ENCODE data around the gene LRRC8C.

LRRC8C gene

DNA sequence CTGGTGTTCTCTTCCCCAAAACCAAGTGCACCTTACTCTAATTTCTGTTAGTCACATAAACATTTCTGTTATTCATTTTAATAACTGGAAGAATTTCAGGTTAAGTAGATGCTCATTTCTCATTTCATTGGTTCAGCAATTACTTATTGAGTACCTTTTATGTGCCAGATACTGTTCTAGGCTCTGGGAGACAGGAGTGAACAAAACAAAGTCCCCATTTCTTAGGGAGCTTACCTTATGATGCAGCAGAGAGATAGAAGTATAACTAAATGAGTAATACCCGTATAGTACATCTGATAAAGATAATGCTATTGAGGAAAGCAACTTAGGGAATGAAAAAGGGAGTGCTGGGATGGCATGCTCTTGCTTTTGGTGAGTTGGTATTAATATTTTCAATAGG is 33.7 kb downstream of the LRRC8C start:
- no peaks in the 10 kb centered on the region for H3K36me3 ChIP-seq (ENCODE audit: insufficient read depth, low read length)
- no peak overlapping the region for H3K9ac ChIP-seq (ENCODE audit: low read length)
- no peaks in the 10 kb centered on the region for H3K27me3 ChIP-seq (ENCODE audit: control insufficient read depth in 1 of 2, insufficient read depth in 2 of 2, low read length in 2 of 2)
- H3K9me3 ChIP-seq (ENCODE audit: low read length), result no peaks in the 10 kb centered on the region
- H3K27ac ChIP-seq (ENCODE audit: low read depth, low read length), result no peak overlapping the region
- no peak overlapping the region for H3K4me3 ChIP-seq (ENCODE audit: low read depth in 1 of 2, low read length in 2 of 2)
- no peaks in the 10 kb centered on the region for H3K4me1 ChIP-seq (ENCODE audit: insufficient read depth, low read length)

DNA sequence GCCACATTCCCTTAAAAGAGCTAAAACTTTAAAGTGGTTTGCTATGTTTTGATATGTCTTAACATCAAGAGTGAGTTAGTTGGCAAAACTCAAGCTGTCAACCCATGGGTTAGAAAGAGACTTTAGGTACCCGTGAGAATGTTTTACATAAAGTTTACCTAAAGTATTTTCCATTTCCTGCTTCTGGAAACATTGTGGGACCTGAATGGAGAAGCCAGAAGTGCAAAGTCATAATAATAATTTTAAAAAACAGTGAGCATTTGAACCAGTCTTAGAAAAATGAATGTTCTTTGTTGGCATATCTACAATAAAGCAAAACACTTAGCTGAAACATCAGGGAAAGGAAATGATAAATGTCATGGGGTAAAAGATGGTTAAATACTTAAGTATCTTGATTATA is 34.8 kb downstream of the LRRC8C start:
- H3K27ac ChIP-seq (ENCODE audit: low read depth, low read length), result no peak overlapping the region
- no peak overlapping the region for H3K9ac ChIP-seq (ENCODE audit: low read length)
- H3K4me3 ChIP-seq (ENCODE audit: low read depth in 1 of 2, low read length in 2 of 2), result no peak overlapping the region
- no peaks in the 10 kb centered on the region for H3K27me3 ChIP-seq (ENCODE audit: control insufficient read depth in 1 of 2, insufficient read depth in 2 of 2, low read length in 2 of 2)
- no peaks in the 10 kb centered on the region for H3K4me1 ChIP-seq (ENCODE audit: insufficient read depth, low read length)
- H3K9me3 ChIP-seq (ENCODE audit: low read length), result no peaks in the 10 kb centered on the region
- H3K36me3 ChIP-seq (ENCODE audit: insufficient read depth, low read length), result no peaks in the 10 kb centered on the region

DNA sequence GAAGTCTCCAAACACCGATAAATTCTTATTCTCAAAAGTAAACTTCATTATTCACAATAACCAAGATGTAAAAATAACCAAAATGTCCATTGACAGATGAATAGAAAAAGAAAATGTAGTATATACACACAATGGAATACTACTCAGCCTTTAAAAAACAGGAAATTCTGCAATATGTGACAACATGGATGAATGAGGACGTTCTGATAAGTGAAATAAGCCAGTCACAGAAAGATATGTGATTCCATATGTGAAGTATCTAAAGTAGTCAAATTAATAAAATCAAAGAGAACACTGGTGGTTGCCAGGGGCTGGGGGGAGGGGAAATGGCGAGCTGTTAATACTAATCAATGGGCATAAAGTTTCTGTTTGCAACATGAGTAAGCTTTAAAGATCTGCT is 36.0 kb downstream of the LRRC8C start:
- Histone ChIP-seq H3K9ac (ENCODE audit: low read length) (no peak overlapping the region), H3K27me3 (ENCODE audit: control insufficient read depth in 1 of 2, insufficient read depth in 2 of 2, low read length in 2 of 2) (no peaks in the 10 kb centered on the region), H3K27ac (ENCODE audit: low read depth, low read length) (no peak overlapping the region), H3K9me3 (ENCODE audit: low read length) (no peaks in the 10 kb centered on the region), H3K4me3 (ENCODE audit: low read depth in 1 of 2, low read length in 2 of 2) (no peak overlapping the region), H3K36me3 (ENCODE audit: insufficient read depth, low read length) (no peaks in the 10 kb centered on the region), H3K4me1 (ENCODE audit: insufficient read depth, low read length) (no peaks in the 10 kb centered on the region)

DNA sequence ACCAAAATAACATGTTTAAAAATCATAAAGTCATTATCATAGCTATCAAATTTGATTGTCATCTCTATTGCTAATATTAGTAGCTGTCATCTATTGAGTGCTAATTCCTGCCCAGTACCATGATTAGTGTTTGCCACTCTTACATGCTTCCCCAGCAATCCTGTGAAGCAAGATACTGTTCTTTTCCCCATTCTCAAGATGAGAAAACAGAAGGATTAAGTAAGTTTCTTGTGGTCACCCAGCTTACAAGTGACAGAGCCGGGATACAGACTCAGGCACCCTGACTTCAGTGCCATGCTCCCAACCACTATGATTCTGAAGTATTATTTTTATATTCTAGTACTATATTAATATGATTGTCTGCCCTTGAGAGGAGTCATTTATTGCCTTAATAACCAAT is 36.5 kb downstream of the LRRC8C start:
- H3K4me3 ChIP-seq (ENCODE audit: low read depth in 1 of 2, low read length in 2 of 2), result no peak overlapping the region
- H3K27me3 ChIP-seq (ENCODE audit: control insufficient read depth in 1 of 2, insufficient read depth in 2 of 2, low read length in 2 of 2), result no peaks in the 10 kb centered on the region
- H3K36me3 ChIP-seq (ENCODE audit: insufficient read depth, low read length), result no peaks in the 10 kb centered on the region
- no peaks in the 10 kb centered on the region for H3K4me1 ChIP-seq (ENCODE audit: insufficient read depth, low read length)
- no peak overlapping the region for H3K27ac ChIP-seq (ENCODE audit: low read depth, low read length)
- H3K9ac ChIP-seq (ENCODE audit: low read length), result no peak overlapping the region
- no peaks in the 10 kb centered on the region for H3K9me3 ChIP-seq (ENCODE audit: low read length)

DNA sequence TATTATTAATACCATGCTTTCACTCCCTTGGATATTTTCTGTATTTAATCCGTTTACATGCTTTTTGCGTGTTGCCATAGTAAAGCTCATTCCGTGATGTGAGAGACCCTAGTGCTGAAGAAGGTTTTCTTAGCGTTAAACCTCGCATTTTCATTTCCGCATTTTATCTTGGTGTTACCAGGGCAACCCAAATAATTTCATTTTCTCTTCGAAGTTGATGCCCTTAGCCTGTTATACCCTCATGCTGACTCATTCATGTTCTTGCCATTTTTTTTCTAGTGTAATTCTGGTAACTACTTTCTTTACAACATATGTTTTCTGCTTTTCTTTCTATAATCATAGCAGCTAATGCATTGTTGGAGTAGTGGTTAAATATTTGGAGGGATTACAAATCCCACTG is 37.2 kb downstream of the LRRC8C start:
- no peaks in the 10 kb centered on the region for H3K27me3 ChIP-seq (ENCODE audit: control insufficient read depth in 1 of 2, insufficient read depth in 2 of 2, low read length in 2 of 2)
- no peaks in the 10 kb centered on the region for H3K9me3 ChIP-seq (ENCODE audit: low read length)
- no peak overlapping the region for H3K4me3 ChIP-seq (ENCODE audit: low read depth in 1 of 2, low read length in 2 of 2)
- H3K4me1 ChIP-seq (ENCODE audit: insufficient read depth, low read length), result no peaks in the 10 kb centered on the region
- H3K27ac ChIP-seq (ENCODE audit: low read depth, low read length), result no peak overlapping the region
- no peak overlapping the region for H3K9ac ChIP-seq (ENCODE audit: low read length)
- H3K36me3 ChIP-seq (ENCODE audit: insufficient read depth, low read length), result no peaks in the 10 kb centered on the region

DNA sequence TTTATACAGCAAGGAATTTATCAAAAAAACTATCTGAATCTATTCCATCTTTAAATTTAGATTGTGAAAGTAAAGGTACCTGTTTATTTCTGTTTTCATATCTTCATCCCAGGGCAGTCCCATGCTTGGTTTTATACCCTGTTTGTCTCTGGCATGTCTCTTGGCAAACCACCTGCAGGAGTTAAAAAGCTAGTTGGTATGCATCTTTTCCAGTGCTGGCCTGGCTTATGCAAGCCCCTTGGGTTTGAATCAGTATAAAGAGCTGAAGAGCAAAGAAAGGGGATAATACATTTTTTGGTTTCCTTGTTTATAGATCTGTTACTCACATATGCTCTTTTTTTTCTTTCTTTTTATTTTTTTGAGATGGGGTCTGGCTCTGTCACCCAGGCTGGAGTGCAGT is 37.8 kb downstream of the LRRC8C start:
- no peaks in the 10 kb centered on the region for H3K4me1 ChIP-seq (ENCODE audit: insufficient read depth, low read length)
- H3K9ac ChIP-seq (ENCODE audit: low read length), result no peak overlapping the region
- H3K36me3 ChIP-seq (ENCODE audit: insufficient read depth, low read length), result no peaks in the 10 kb centered on the region
- H3K9me3 ChIP-seq (ENCODE audit: low read length), result no peaks in the 10 kb centered on the region
- H3K27ac ChIP-seq (ENCODE audit: low read depth, low read length), result no peak overlapping the region
- H3K27me3 ChIP-seq (ENCODE audit: control insufficient read depth in 1 of 2, insufficient read depth in 2 of 2, low read length in 2 of 2), result no peaks in the 10 kb centered on the region
- no peak overlapping the region for H3K4me3 ChIP-seq (ENCODE audit: low read depth in 1 of 2, low read length in 2 of 2)

DNA sequence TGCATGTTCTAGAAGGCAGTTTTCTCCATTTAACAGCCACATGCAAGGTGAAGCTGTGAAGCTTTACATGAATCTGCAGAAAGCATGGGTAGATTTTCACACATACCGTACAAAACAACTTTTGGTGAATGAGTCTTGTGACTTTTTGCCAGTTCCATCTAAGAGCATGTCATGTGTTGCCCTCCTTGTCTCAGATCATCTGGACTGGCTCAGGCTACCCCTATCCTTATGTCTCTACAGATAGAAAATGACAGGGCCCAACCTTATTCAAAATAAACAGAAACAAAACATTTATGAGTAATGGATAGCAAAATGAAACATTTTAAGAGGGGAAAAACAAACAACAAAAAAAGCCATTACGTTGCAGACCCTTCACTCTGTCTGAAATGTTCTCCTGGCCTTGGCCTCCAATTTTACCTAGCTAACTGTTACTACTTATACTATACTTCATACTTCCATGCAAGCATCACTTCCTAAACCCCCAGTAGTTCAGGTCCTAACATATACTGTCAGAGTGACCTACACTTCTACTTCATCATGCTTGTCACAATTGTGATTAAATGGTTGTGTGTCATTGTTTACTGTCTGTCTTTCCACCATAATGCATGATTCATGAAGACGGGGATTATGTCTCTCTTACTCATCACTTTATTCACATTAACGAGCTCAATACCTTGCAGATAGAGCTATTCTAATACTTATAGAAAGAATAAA is 39.0 kb downstream of the LRRC8C start:
- Histone ChIP-seq H3K4me1 (ENCODE audit: insufficient read depth, low read length) (no peaks in the 10 kb centered on the region), H3K27me3 (ENCODE audit: control insufficient read depth in 1 of 2, insufficient read depth in 2 of 2, low read length in 2 of 2) (no peaks in the 10 kb centered on the region), H3K9ac (ENCODE audit: low read length) (no peak overlapping the region), H3K36me3 (ENCODE audit: insufficient read depth, low read length) (no peaks in the 10 kb centered on the region), H3K27ac (ENCODE audit: low read depth, low read length) (no peak overlapping the region), H3K9me3 (ENCODE audit: low read length) (no peaks in the 10 kb centered on the region), H3K4me3 (ENCODE audit: low read depth in 1 of 2, low read length in 2 of 2) (no peak overlapping the region)

DNA sequence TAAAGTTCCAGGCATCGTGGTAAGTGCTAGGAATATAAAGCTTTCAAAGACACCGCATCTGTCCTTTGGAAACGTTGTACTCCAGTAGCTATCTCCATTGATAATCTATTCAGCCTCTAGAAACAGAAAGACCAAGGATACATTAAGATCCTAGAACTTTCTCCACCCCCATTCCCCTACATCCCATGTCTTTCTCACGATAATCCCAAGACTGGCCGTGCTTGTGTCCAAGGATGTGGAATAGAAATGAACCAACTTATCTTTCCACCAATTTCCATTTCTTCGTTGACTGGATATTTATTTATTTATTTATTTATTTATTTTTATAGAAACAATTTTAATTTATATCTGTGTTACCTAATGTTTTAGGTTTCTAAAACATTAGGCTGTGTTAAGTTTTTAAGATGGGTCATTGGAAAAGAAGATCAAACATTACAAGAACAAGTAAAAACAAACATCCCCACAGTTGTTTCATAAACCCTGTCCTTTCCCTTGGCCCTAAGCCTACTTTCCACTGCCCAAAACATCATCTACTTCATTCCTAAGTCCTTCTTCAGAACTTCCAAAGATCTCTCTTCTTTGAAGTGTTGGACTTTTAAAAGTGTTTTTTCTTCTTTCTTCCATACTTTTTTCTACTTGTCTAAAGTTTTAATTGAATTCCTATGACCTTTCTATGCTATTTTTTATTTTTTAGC is 39.7 kb downstream of the LRRC8C start:
- Histone ChIP-seq H3K27ac (ENCODE audit: low read depth, low read length) (no peak overlapping the region), H3K27me3 (ENCODE audit: control insufficient read depth in 1 of 2, insufficient read depth in 2 of 2, low read length in 2 of 2) (no peaks in the 10 kb centered on the region), H3K36me3 (ENCODE audit: insufficient read depth, low read length) (no peaks in the 10 kb centered on the region), H3K4me1 (ENCODE audit: insufficient read depth, low read length) (no peaks in the 10 kb centered on the region), H3K9ac (ENCODE audit: low read length) (no peak overlapping the region), H3K9me3 (ENCODE audit: low read length) (no peaks in the 10 kb centered on the region), H3K4me3 (ENCODE audit: low read depth in 1 of 2, low read length in 2 of 2) (no peak overlapping the region)

DNA sequence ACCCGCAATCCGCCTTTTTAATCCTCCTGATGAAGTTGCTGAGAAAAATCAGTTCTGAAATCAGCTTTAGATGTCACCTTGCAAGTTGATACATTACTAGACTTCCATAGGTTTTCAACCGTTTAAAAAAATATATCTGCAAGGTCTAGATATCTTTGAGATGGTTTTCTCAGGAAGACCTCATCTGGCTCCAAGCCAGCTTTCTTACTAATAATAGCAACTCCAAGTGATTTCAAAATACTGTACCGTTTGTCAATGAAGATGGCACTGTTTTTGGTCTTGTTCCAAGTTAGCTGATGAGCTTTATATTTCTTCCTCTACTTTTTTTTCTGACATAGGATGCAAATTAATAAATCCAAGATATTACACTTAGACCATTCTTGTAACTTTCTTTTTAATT is 40.3 kb downstream of the LRRC8C start:
- H3K27me3 ChIP-seq (ENCODE audit: control insufficient read depth in 1 of 2, insufficient read depth in 2 of 2, low read length in 2 of 2), result no peaks in the 10 kb centered on the region
- no peak overlapping the region for H3K9ac ChIP-seq (ENCODE audit: low read length)
- H3K4me3 ChIP-seq (ENCODE audit: low read depth in 1 of 2, low read length in 2 of 2), result no peak overlapping the region
- no peak overlapping the region for H3K27ac ChIP-seq (ENCODE audit: low read depth, low read length)
- no peaks in the 10 kb centered on the region for H3K4me1 ChIP-seq (ENCODE audit: insufficient read depth, low read length)
- H3K9me3 ChIP-seq (ENCODE audit: low read length), result no peaks in the 10 kb centered on the region
- H3K36me3 ChIP-seq (ENCODE audit: insufficient read depth, low read length), result no peaks in the 10 kb centered on the region

DNA sequence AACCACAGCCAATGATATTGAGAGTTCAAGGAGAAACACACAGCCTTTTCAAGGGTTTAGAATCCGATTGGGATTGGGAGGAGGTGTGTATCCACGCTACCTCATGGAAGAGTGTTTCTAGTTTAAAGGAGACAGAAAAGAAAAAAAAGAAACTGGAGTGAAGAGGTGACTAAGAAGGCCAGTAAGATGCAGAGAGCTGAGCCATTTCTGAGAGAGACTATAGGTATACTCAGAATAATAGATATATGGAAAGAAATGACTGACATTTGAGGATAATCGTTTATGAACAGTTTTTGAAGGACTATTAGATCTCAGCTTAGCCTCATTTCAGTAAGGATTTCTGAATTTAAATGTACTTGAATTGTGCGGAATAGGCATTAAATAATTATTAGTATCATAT is 42.8 kb downstream of the LRRC8C start:
- H3K27ac ChIP-seq (ENCODE audit: low read depth, low read length), result no peak overlapping the region
- no peaks in the 10 kb centered on the region for H3K36me3 ChIP-seq (ENCODE audit: insufficient read depth, low read length)
- H3K27me3 ChIP-seq (ENCODE audit: control insufficient read depth in 1 of 2, insufficient read depth in 2 of 2, low read length in 2 of 2), result no peaks in the 10 kb centered on the region

DNA sequence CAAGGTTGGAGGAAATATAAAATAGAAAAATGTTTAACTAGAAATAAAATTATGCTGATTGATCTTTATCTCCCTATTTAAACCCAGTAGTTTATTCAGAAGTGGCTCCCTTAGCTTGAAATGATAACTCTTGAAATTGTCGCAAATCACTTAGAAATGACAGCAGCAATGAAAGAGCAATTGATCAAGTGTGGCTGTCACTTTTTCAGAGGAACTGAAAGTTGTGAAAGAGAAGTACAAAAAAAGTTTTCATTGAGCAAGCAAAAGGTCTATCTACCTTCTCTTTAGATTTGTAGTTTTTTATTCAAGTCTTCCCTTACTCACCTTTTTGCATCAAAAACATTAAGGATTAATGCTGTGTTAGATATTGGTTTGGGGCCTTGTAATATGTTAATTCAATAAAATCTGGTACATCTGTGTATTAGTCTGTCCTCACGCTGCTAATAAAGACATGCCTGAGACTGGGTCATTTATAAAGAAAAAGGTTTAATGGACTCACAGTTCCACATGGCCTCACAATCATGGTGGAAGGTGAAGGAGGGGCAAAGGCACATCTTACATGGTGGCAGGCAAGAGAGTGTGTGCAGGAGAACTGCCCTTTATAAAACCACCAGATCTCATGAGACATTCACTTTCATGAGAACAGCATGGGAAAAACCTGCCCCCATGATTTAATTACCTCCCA is 48.3 kb downstream of the LRRC8C start:
- Histone ChIP-seq H3K9ac (ENCODE audit: low read length) (no peak overlapping the region), H3K4me3 (ENCODE audit: low read depth in 1 of 2, low read length in 2 of 2) (no peak overlapping the region), H3K9me3 (ENCODE audit: low read length) (no peaks in the 10 kb centered on the region), H3K27ac (ENCODE audit: low read depth, low read length) (no peak overlapping the region), H3K36me3 (ENCODE audit: insufficient read depth, low read length) (no peaks in the 10 kb centered on the region), H3K27me3 (ENCODE audit: control insufficient read depth in 1 of 2, insufficient read depth in 2 of 2, low read length in 2 of 2) (no peaks in the 10 kb centered on the region), H3K4me1 (ENCODE audit: insufficient read depth, low read length) (no peaks in the 10 kb centered on the region)

More for the DNA sequence above, 42.8 kb downstream of the LRRC8C start:
- no peaks in the 10 kb centered on the region for H3K9me3 ChIP-seq (ENCODE audit: low read length)
- H3K9ac ChIP-seq (ENCODE audit: low read length), result no peak overlapping the region
- no peaks in the 10 kb centered on the region for H3K4me1 ChIP-seq (ENCODE audit: insufficient read depth, low read length)
- H3K4me3 ChIP-seq (ENCODE audit: low read depth in 1 of 2, low read length in 2 of 2), result no peak overlapping the region
